GM12873 (cell line): ENCODE measurements around the gene REC8.

Experiments used
- CTCF ChIP-seq: IDR thresholded peaks from 2 replicates; pipeline ENCODE4 v1.5.1; 2012; ENCODE audit warnings: low read depth, mild to moderate bottlenecking, moderate library complexity, low read length, control low read depth; ENCODE audit not compliant: insufficient read depth; ENCODE audit errors: missing control alignments

The REC8 gene

GRCh38 chr14:24155100-24155499 lies 16.8 kb upstream of the REC8 start:
- TF ChIP-seq CTCF: no peak

- no peak for TF ChIP-seq CTCF
These were observed 15.0 kb upstream of the REC8 start for GRCh38 chr14:24156840-24157239.

- TF ChIP-seq CTCF: no peak
These were observed 14.5 kb upstream of the REC8 start for GRCh38 chr14:24157331-24157730.

- TF ChIP-seq CTCF: no peak
These were observed 11.9 kb upstream of the REC8 start for GRCh38 chr14:24159777-24160498.

GRCh38 chr14:24160499-24160849 lies 11.4 kb upstream of the REC8 start:
- no peak for TF ChIP-seq CTCF

- TF ChIP-seq CTCF: peak; percentile 94
These were observed 10.8 kb upstream of the REC8 start, which contains the start of gene IRF9 for GRCh38 chr14:24160850-24161804. Gene IRF9, plus strand, starts transcription at chr14:24161265. Its CDS starts 880 bp downstream, at chr14:24162145.

GRCh38 chr14:24162093-24162492 lies 9.8 kb upstream of the REC8 start:
- TF ChIP-seq CTCF: no peak
